Measurements from ENCODE around the gene NEDD4L.

GRCh38 chr18:58224425-58224750, 180.4 kb downstream of the NEDD4L start:
- no peak for TF ChIP-seq CTCF (IDR thresholded peaks at IDR 0.05)
- TF ChIP-seq POLR2AphosphoS5 (IDR thresholded peaks at IDR 0.05; ENCODE audit: low read depth, low read length): no peak
